Lung (tissue), 12 donors: ENCODE results near the gene CYSRT1. TPM values are rescaled to one million over a fixed set of nuclear protein-coding genes. Genes with fewer than 3 reads are reported as not detected.

Experiments
- ATAC-seq: fragments of 200-7000 bp; cut with Tn5 transposase; one replicate; pipeline ENCODE4 v1.9.1; 2020; ENCODE audit warnings: moderate number of reproducible peaks; ENCODE audit not compliant: insufficient read depth, low FRiP score
- DNase-seq, 3 donors: peaks; one replicate each; pipeline ENCODE4 v3.0.0-alpha.2; 2013 to 2017
- H3K27ac ChIP-seq, 2 donors: one replicate each; pipeline ENCODE4 v1.5.1; 2013; ENCODE audit warnings: mild to moderate bottlenecking in 2 of 2, moderate library complexity in 2 of 2, control low read depth in 1 of 2, inconsistent platforms in 1 of 2, low read depth in 1 of 2, low read length in 1 of 2
- H3K27me3 ChIP-seq, 3 donors: one replicate each; pipeline ENCODE4 v1.5.1; 2013; ENCODE audit warnings: low read length in 2 of 3; ENCODE audit not compliant: control insufficient read depth in 3 of 3, insufficient read depth in 3 of 3
- H3K36me3 ChIP-seq, 4 donors: one replicate each; pipeline ENCODE4 v1.5.1; 2013; ENCODE audit warnings: low read length in 4 of 4, mild to moderate bottlenecking in 1 of 4, moderate library complexity in 1 of 4; ENCODE audit not compliant: control insufficient read depth in 4 of 4, insufficient read depth in 4 of 4
- H3K4me1 ChIP-seq, 5 donors: one replicate each; pipeline ENCODE4 v1.5.1; 2013; ENCODE audit warnings: low read length in 5 of 5, mild to moderate bottlenecking in 2 of 5, moderate library complexity in 1 of 5; ENCODE audit not compliant: control insufficient read depth in 5 of 5, insufficient read depth in 5 of 5
- H3K4me3 ChIP-seq: one replicate; pipeline ENCODE4 v1.5.1; 2013; ENCODE audit warnings: mild to moderate bottlenecking, control low read depth, moderate library complexity
- H3K9ac ChIP-seq, 2 donors: one replicate each; pipeline ENCODE4 v1.5.1; 2013; ENCODE audit warnings: low read length in 2 of 2, control low read depth in 1 of 2; ENCODE audit not compliant: insufficient read depth in 1 of 2
- H3K9me3 ChIP-seq, 4 donors: one replicate each; pipeline ENCODE4 v1.5.1; 2013; ENCODE audit warnings: low read length in 3 of 4, mild to moderate bottlenecking in 1 of 4, moderate library complexity in 1 of 4; ENCODE audit not compliant: control insufficient read depth in 4 of 4, insufficient read depth in 3 of 4
- WGBS, 2 donors: extraction: QIAGEN DNeasy Blood & Tissue Kit; methylation state at CpG; one replicate each; pipeline ENCODE4 v1.1.7; 2013; 5-methylcytosine and 5-hydroxymethylcytosine counted together
- polyA plus RNA-seq, 2 donors: library from polyadenylated mRNA; stranded (reverse); fragments of 200-250 nt; gene quantifications; one replicate each; pipeline ENCODE4 v1.2.1, GENCODE V29; 2013
- total RNA-seq, 2 donors: library from RNA; depleted of rRNA in 1 of 2; stranded (reverse); fragments of >200 nt in 1 of 2; gene quantifications; one replicate each; pipeline ENCODE4 v1.2.1, GENCODE V29; 2014 to 2021
- TF ChIP-seq, protein P1 (sequence below): IDR thresholded peaks from 2 replicates; pipeline ENCODE4 v1.5.1; 2012; ENCODE audit warnings: mild to moderate bottlenecking; ENCODE audit errors: control extremely low read depth, extremely low read depth
- donor health status: control.
- donor health status: control.
- donor health status: Bipolar disorder and iron deficiency.
- donor health status: healthy.
- donor health status: DM: yes; HTN: yes; CAD: no.

The CYSRT1 gene
- total and polyA plus RNA-seq, 4 donors = 0.70 to 2.7 (median 0.92) TPM; not detected in 1

- H3K9me3 ChIP-seq = no peaks in the 10 kb centered on the region
- no peaks in the 10 kb centered on the region for H3K27me3 ChIP-seq
- WGBS, 2 donors = 16 to 30% methylated on average over 44 to 51 of the region's 51 CpGs
- peak overlapping the region; percentile 25 for H3K4me3 ChIP-seq
- H3K9ac ChIP-seq = no peak overlapping the region
- peak overlapping the region; percentile 21 to 89 for H3K27ac ChIP-seq
- peak in 1 of 3 donors; percentile 18 for DNase-seq
- peaks cover 0 to 8% (median 2%) of the 10 kb centered on the region in 4 donors for H3K36me3 ChIP-seq
- peaks cover 6 to 30% (median 19%) of the 10 kb centered on the region in 5 donors for H3K4me1 ChIP-seq
- TF ChIP-seq, protein P1, sequence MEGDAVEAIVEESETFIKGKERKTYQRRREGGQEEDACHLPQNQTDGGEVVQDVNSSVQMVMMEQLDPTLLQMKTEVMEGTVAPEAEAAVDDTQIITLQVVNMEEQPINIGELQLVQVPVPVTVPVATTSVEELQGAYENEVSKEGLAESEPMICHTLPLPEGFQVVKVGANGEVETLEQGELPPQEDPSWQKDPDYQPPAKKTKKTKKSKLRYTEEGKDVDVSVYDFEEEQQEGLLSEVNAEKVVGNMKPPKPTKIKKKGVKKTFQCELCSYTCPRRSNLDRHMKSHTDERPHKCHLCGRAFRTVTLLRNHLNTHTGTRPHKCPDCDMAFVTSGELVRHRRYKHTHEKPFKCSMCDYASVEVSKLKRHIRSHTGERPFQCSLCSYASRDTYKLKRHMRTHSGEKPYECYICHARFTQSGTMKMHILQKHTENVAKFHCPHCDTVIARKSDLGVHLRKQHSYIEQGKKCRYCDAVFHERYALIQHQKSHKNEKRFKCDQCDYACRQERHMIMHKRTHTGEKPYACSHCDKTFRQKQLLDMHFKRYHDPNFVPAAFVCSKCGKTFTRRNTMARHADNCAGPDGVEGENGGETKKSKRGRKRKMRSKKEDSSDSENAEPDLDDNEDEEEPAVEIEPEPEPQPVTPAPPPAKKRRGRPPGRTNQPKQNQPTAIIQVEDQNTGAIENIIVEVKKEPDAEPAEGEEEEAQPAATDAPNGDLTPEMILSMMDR = no peak
- no peak for ATAC-seq
Measured at GRCh38 chr9:137199411-137200121, 25.4 kb upstream of the CYSRT1 start.

DNA sequence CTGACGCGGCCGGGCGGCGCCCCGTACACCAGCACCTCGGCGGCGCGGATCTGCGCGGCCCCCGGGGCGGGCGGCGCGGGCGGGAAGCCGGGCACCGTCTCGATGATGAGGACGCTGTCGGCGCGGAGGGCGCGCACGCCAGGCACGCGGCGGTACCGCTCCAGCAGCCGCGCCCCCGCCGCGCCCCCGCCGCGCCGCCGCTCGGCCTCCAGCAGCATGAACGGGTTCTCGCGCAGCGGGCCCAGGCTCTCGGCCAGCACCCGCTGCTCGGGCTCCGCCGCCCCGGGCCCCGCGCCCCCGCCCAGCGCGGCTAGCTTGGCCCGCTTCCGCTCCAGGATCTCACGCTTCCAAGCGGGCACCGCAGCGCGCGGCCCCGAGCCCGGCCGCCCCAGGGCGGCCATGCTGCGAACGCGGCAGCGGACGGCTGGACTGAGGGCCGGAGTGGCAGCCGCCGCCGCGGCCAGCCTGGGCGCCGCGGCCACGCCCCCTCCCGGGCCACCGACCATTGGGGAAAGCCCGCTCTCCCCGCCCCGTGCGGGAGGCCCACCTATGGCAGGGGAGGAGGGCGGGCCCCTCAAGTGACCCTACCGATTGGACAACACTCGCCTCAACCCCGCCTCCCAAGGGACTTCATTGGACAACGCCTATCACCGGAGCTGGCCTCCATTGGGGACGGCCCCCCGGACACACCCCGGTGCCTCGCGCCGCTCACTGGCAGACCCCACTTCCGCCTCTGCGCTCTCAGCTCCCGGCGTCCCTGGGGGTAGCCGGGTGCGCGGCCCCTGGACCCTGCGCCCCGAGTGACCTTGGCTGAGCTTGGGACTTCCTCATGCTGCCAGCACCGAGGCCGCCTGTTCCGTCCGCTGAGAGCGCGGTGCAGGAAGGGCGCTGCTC is 24.4 kb upstream of the CYSRT1 start, which contains the start of gene TPRN:
TSS of gene TPRN (minus strand) at position 431 of the 894 bp plus-strand sequence. CDS start at position 401, 30 bp downstream.
- Histone ChIP-seq H3K4me3 (peak within 1 kb of the TSS; percentile 78), H3K27me3 (no peaks in the 10 kb centered on the region), H3K27ac (peak within 1 kb of the TSS; percentile 81 to 97), H3K9me3 (peaks cover 0 to 2% (median 0%) of the 10 kb centered on the region in 4 donors), H3K36me3 (peaks cover 0 to 8% (median 4%) of the 10 kb centered on the region in 4 donors), H3K4me1 (peaks cover 7 to 33% (median 21%) of the 10 kb centered on the region in 5 donors), H3K9ac (no peak within 1 kb of the TSS)
- DNase-seq (peak; percentile 99 to 100 (median 99)), ATAC-seq (peak; percentile 96)
- TF ChIP-seq, protein P1 = no peak
- 1% methylated on average over 66 to 118 of the region's 118 CpGs for WGBS, 2 donors

GRCh38 chr9:137201205-137201868 is 23.6 kb upstream of the CYSRT1 start:
- peaks cover 0 to 8% (median 4%) of the 10 kb centered on the region in 4 donors for H3K36me3 ChIP-seq
- H3K27me3 ChIP-seq = no peaks in the 10 kb centered on the region
- H3K4me3 ChIP-seq = peak overlapping the region; percentile 78
- peaks cover 10 to 39% (median 23%) of the 10 kb centered on the region in 5 donors for H3K4me1 ChIP-seq
- peaks cover 0 to 2% (median 0%) of the 10 kb centered on the region in 4 donors for H3K9me3 ChIP-seq
- 21 to 22% methylated on average over 23 of the region's 23 CpGs for WGBS, 2 donors
- peak overlapping the region; percentile 77 to 97 for H3K27ac ChIP-seq
- DNase-seq (no peak), ATAC-seq (no peak)
- TF ChIP-seq, protein P1 = no peak
- no peak overlapping the region for H3K9ac ChIP-seq
